ENCODE data around the gene SND1. TPM values are rescaled to one million over a fixed set of nuclear protein-coding genes. Genes with fewer than 3 reads are reported as not detected.

The SND1 gene
- polyA plus RNA-seq, 3 donors = 46.5 to 97.3 (median 79.8) TPM

DNA sequence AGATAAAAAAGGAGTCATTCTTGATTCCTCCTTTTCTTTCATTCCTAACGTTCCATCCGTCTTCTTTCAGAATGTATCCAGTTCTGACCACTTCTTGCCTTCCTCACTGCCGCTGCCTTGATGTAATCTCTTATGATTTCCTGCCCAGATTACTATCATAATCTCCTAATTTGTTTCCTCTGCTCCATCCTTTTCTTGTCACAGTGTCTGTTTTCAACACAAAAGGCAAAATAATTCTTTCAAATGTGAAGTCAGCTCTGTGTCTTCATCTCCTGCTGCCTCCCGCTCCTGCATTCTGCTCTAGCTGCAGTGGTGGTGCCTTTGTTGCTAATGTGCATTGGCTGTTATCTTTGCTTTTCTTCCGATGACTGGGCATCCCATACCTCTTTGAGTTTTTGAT, 150.9 kb downstream of the SND1 start:
- Histone ChIP-seq H3K4me1 (ENCODE audit: control insufficient read depth in 1 of 2, insufficient read depth in 2 of 2, low read length in 2 of 2) (peaks cover 4 to 5% of the 10 kb centered on the region in 2 donors), H4K20me1 (ENCODE audit: insufficient read depth, low read length) (peaks cover 73% of the 10 kb centered on the region), H3K36me3 (replicated peaks in 1 of 2; ENCODE audit: control insufficient read depth in 1 of 2, insufficient read depth in 2 of 2, low read length in 2 of 2) (peaks cover 7 to 24% of the 10 kb centered on the region in 2 donors), H3K4me3 (replicated peaks in 1 of 3; ENCODE audit: low read depth in 2 of 3, low read length in 3 of 3) (no peak overlapping the region), H3K4me2 (replicated peaks; ENCODE audit: extremely low read depth, low read length, poor library complexity, severe bottlenecking) (no peak overlapping the region), H3K27ac (ENCODE audit: low read depth in 1 of 2, low read length in 2 of 2) (no peak overlapping the region), H3K27me3 (ENCODE audit: control insufficient read depth in 2 of 2, insufficient read depth in 2 of 2, low read length in 2 of 2) (no peaks in the 10 kb centered on the region), H2AFZ (ENCODE audit: insufficient read depth, low read depth, low read length, poor library complexity, severe bottlenecking) (no peak overlapping the region), H3K9ac (ENCODE audit: insufficient read depth, low read length, poor library complexity, severe bottlenecking) (no peak overlapping the region), H3K9me3 (replicated peaks in 1 of 2; ENCODE audit: control insufficient read depth in 1 of 2, insufficient read depth in 1 of 2, low read length in 2 of 2) (no peaks in the 10 kb centered on the region), H3K79me2 (ENCODE audit: insufficient read depth, low read length) (peaks cover 82% of the 10 kb centered on the region)
- H3K4me3 Mint-ChIP-seq = no peak overlapping the region
- intact Hi-C loops (cut with micrococcal nuclease) = no loop called here
- peaks cover 0 to 2% (median 0%) of the 10 kb centered on the region in 3 donors for H3K27me3 Mint-ChIP-seq (ENCODE audit: low read depth in 3 of 3)
- DNase-seq = no peak
- TF ChIP-seq, protein P1, sequence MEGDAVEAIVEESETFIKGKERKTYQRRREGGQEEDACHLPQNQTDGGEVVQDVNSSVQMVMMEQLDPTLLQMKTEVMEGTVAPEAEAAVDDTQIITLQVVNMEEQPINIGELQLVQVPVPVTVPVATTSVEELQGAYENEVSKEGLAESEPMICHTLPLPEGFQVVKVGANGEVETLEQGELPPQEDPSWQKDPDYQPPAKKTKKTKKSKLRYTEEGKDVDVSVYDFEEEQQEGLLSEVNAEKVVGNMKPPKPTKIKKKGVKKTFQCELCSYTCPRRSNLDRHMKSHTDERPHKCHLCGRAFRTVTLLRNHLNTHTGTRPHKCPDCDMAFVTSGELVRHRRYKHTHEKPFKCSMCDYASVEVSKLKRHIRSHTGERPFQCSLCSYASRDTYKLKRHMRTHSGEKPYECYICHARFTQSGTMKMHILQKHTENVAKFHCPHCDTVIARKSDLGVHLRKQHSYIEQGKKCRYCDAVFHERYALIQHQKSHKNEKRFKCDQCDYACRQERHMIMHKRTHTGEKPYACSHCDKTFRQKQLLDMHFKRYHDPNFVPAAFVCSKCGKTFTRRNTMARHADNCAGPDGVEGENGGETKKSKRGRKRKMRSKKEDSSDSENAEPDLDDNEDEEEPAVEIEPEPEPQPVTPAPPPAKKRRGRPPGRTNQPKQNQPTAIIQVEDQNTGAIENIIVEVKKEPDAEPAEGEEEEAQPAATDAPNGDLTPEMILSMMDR (IDR thresholded peaks at IDR 0.05) = no peak
- H3K36me3 Mint-ChIP-seq = peaks cover 8 to 17% of the 10 kb centered on the region in 2 donors
- WGBS (ENCODE audit: insufficient coverage) = 81% methylated on average over 4 of the region's 5 CpGs
- H3K4me1 Mint-ChIP-seq = peaks cover 12% of the 10 kb centered on the region
- no peak overlapping the region for H3K27ac Mint-ChIP-seq
- H3K9me3 Mint-ChIP-seq = no peaks in the 10 kb centered on the region

DNA sequence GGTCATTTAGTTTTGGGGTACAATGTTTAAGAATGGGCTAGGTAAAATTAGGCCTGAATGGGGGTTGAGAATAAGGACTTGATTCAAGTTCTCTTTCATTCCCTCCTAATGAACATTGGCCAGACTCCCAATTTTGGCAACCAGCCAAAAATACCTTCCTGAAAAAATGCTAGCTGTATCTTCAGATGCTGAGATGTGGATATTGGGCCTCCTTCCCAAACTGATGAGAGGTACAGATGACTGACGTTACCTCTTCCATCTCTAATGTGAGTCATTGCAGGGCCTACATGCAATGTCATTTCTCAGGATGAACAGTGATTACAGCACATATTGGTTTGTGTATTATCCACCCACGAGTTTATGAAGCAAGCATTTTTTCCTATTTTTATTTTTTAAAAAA, 151.6 kb downstream of the SND1 start:
- peaks cover 65% of the 10 kb centered on the region for H4K20me1 ChIP-seq (ENCODE audit: insufficient read depth, low read length)
- H3K27ac ChIP-seq (ENCODE audit: low read depth in 1 of 2, low read length in 2 of 2) = no peak overlapping the region
- no peak for DNase-seq
- H3K4me3 Mint-ChIP-seq = no peak overlapping the region
- no peak overlapping the region for H3K4me2 ChIP-seq (replicated peaks; ENCODE audit: extremely low read depth, low read length, poor library complexity, severe bottlenecking)
- intact Hi-C loops (cut with micrococcal nuclease) = no loop called here
- no peak overlapping the region for H3K9ac ChIP-seq (ENCODE audit: insufficient read depth, low read length, poor library complexity, severe bottlenecking)
- no peaks in the 10 kb centered on the region for H3K27me3 ChIP-seq (ENCODE audit: control insufficient read depth in 2 of 2, insufficient read depth in 2 of 2, low read length in 2 of 2)
- no peaks in the 10 kb centered on the region for H3K9me3 Mint-ChIP-seq
- no peak overlapping the region for H3K27ac Mint-ChIP-seq
- TF ChIP-seq, protein P1 (IDR thresholded peaks at IDR 0.05) = no peak
- peaks cover 13 to 23% of the 10 kb centered on the region in 2 donors for H3K36me3 Mint-ChIP-seq
- peaks cover 74% of the 10 kb centered on the region for H3K79me2 ChIP-seq (ENCODE audit: insufficient read depth, low read length)
- H3K27me3 Mint-ChIP-seq (ENCODE audit: low read depth in 3 of 3) = peaks cover 0 to 2% (median 0%) of the 10 kb centered on the region in 3 donors
- peaks cover 5% of the 10 kb centered on the region for H3K4me1 Mint-ChIP-seq
- H2AFZ ChIP-seq (ENCODE audit: insufficient read depth, low read depth, low read length, poor library complexity, severe bottlenecking) = no peak overlapping the region
- no peak overlapping the region for H3K4me3 ChIP-seq (replicated peaks in 1 of 3; ENCODE audit: low read depth in 2 of 3, low read length in 3 of 3)
- H3K9me3 ChIP-seq (replicated peaks in 1 of 2; ENCODE audit: control insufficient read depth in 1 of 2, insufficient read depth in 1 of 2, low read length in 2 of 2) = no peaks in the 10 kb centered on the region
- WGBS (ENCODE audit: insufficient coverage) = no CpG with 5 or more reads among the region's 2 CpGs
- peaks cover 12 to 32% of the 10 kb centered on the region in 2 donors for H3K36me3 ChIP-seq (replicated peaks in 1 of 2; ENCODE audit: control insufficient read depth in 1 of 2, insufficient read depth in 2 of 2, low read length in 2 of 2)
- H3K4me1 ChIP-seq (ENCODE audit: control insufficient read depth in 1 of 2, insufficient read depth in 2 of 2, low read length in 2 of 2) = no peaks in the 10 kb centered on the region

All from CD14-positive monocyte (primary cell).